HG03558 (cell line): ENCODE data around the gene DBNL.

Experiments
- ATAC-seq: cut with Tn5 transposase; IDR thresholded peaks from one replicate; pipeline ENCODE4 v1.9.1; 2021; ENCODE audit warnings: moderate number of reproducible peaks; ENCODE audit not compliant: unreplicated experiment; ENCODE audit errors: extremely low read depth

Gene DBNL

GRCh38 chr7:44040493-44040891 lies 4.0 kb upstream of the DBNL start:
- peak; percentile 25 for ATAC-seq

- no peak for ATAC-seq
These were observed 2.3 kb upstream of the DBNL start for GRCh38 chr7:44042221-44042620.

DNA sequence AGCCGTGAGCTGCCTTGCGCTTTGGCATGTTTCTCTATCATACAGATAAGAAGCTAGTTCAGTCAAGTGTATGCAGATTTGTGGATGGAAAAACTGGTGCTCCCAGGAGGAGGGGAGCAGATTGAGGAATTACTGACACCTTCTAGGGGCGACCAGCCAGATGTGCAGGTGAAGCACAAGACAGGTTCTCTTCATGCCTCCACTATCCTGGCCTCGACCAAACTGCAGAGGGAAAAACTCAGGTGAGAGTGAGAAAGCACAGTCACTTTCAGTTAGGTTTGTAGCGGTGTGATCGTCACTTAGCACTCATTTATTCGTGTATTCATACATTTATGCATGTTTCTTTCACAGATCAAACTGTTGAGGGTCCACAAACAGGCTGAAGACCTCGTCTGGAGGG lies 600 bp upstream of the DBNL start:
- no peak for ATAC-seq

DNA sequence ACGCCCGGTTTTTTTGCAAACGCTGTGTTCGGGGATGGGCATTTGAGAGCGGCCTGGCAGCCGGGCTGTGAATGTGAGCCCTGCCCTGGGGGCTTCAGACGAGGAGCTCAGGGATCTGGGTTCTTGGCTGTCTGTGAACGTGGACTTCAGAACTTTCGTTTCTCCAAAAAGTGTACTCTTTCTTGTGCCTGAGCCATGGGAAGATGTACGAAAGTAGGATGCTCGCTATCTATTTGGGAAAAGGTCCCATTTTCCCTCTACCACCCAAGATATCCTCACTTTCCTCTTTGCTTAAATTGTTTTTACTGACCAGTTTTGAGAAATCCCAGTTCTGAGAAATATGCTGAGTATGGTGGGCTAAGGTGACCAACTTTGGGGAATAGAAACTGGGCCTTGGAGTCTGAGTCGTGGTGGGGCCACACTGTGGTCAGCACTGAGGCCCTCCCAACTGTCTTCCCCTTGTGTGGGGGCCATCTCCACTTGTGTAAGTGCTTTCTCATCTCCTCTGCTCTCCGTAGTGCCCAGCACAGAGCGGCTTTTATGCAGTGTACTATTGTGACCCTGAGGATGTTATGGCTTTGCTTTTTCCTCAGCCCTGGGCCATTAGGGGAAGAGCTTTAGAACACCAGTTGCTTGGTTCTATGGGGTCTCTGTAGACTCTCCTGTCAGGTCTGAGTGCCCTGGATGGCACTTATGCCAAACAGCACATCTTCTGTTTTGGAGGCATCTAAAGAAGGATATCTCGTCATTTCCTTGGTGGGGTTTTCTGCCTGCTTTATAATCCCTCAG lies 918 bp downstream of the DBNL start:
- ATAC-seq, result no peak

GRCh38 chr7:44046321-44047061 lies 2.0 kb downstream of the DBNL start:
- ATAC-seq, result peak; percentile 52

- no peak for ATAC-seq
These were observed 3.7 kb downstream of the DBNL start for GRCh38 chr7:44048031-44048795.

- no peak for ATAC-seq
These were observed 5.8 kb downstream of the DBNL start for GRCh38 chr7:44050121-44050914.

GRCh38 chr7:44050915-44051560 lies 6.5 kb downstream of the DBNL start:
- no peak for ATAC-seq

DNA sequence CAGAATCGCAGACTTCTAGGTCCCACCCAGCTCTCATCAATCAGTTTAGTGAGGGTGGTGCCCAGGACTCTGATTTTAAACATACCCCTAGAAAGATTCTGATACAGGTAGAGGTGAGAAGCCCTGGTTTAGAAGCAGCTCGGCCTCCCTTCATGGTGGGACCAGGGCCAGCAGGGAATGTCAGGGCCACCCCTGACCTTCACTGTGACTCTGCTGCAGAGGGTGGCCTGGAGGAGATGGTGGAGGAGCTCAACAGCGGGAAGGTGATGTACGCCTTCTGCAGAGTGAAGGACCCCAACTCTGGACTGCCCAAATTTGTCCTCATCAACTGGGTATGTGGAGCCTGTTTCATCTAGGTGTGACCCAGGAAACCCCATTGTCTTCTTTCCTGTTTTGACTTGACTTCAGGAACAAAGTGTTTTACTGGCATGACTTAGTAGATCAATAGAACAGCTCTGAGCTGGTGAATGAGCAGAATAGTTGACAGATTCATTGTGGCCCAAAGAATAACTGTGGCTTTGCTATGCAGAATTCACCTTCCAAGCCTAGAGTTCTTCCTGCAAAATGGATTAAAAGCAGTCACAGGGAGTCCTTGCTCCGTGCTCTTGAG lies 7.2 kb downstream of the DBNL start:
- no peak for ATAC-seq

DNA sequence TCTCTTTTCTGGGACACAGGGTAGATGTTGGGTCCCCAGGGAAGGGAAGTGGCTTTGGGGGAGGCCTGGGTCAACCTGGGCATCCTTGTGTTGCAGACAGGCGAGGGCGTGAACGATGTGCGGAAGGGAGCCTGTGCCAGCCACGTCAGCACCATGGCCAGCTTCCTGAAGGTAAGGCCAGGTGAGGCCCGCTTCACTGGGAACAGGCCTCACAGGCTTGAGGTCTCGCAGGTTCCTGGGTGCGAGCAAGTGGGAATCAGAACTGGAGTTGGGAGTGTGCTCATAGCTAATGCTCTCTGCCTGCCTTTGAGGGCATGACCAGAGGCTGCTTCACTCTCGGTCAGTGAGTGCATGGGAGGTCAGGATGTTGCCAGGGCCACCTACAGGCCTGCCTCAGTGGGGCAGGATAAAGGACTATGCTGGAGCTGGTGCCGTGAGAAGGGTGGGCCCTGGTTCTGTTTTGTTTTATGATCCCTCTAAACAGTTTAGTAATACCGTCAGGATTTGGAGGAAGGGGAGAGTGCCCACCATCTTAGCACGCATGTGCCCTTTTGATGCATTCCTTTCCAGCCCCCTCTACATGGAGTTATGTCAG lies 8.4 kb downstream of the DBNL start:
- ATAC-seq, result no peak

GRCh38 chr7:44056681-44057080 lies 12.2 kb downstream of the DBNL start:
- ATAC-seq, result no peak

DNA sequence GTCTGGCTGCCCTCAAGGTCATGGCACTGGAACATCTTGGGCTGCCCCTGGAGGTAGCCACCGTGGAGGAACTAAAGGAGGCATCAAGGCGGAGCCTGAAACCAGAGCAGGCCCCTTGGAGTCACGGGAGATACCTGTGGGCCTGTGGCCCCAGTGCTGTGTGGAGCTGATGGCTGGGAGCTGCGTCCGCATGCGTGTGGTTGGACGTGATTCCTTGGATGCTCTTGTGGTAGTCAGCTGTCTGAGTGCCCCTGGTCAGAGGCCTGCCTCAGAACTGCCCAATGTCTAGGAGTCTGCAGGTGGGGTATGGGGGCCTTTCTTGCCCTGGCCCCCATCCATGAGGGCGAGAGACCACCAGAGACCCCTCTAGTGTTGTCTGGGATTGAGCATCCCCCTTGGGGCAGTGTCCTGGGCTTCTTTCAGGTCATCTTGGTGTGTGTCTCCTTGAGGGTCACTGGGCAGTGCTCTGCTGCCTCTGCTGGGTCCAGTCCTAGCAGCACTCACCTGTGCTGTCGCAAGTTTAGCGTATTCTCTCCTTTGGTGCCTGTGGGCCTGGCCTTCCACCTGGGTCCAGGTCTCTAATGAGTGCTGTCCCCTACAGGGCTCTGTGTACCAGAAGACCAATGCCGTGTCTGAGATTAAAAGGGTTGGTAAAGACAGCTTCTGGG lies 12.8 kb downstream of the DBNL start:
- ATAC-seq, result no peak

DNA sequence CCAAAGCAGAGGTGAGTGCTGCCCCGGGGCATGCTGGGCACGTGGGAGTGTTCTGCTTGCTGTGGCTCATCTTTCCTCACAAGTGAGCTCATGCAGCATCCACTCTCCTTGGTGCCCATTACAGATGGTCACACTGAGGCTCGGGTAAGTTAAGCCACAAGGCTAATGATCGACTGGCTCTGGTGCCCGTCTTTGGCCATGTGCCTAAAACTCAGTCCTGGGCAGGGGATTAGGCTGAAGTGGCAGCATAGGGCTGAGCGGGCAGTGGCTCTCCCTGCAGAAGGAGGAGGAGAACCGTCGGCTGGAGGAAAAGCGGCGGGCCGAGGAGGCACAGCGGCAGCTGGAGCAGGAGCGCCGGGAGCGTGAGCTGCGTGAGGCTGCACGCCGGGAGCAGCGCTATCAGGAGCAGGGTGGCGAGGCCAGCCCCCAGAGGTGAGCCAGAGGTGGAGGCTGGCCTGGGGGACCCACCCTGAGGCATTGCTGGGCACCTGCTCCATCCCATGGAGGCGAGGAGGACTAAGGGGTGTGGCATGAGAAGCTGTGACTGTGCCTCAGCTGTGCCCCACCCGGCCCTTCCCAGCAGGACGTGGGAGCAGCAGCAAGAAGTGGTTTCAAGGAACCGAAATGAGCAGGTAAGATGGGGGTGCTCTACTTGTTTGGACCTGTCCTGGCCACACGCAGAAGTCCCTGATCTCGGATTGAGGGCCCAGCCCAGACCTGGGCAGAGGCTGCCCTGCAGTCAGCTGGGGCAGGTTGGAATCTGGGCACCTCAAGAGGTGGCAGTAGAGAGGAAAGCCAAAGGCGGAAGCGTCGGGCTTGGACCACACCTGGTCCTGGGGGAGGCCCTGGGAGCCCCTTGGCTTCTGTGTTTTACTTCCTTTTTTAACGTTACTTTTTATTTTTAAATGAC lies 13.6 kb downstream of the DBNL start:
- no peak for ATAC-seq

- ATAC-seq, result no peak
These were observed 14.3 kb downstream of the DBNL start for GRCh38 chr7:44058759-44059218.

- no peak for ATAC-seq
These were observed 15.0 kb downstream of the DBNL start for GRCh38 chr7:44059219-44060090.
